Loucy (cell line): Measurements from ENCODE around the gene OR2AG2.

ENCODE experiments used
- CTCF ChIP-seq: fragments of 200-600 bp; sonication (generic); conservative IDR thresholded peaks from 2 replicates; pipeline ENCODE4 v1.5.1; 2014; ENCODE audit warnings: mild to moderate bottlenecking, antibody characterized with exemption, low read length
- EZH2phosphoT487 ChIP-seq: fragments of 200-600 bp; IDR thresholded peaks from 2 replicates; pipeline ENCODE4 v1.6.1; 2018; ENCODE audit warnings: antibody characterized with exemption, mild to moderate bottlenecking, moderate library complexity, borderline replicate concordance

GRCh38 chr11:6734616-6735015 is 37.2 kb downstream of the OR2AG2 start:
- no peak for TF ChIP-seq CTCF
- TF ChIP-seq EZH2phosphoT487, result no peak
